HL-60 (cell line): ENCODE measurements around the gene SRSF9.

Source experiments
- DNase-seq, 2 experiments: peaks; one replicate each; pipeline ENCODE4 v3.0.0-alpha.2; 2010 to 2020; ENCODE audit warnings: low read depth in 1 of 2, low spot score in 1 of 2
- H3K27ac ChIP-seq: fragments of 250-450 bp; sonication (Bioruptor Pico); replicated peaks from 2 replicates; pipeline ENCODE4 v1.5.1; 2020; ENCODE audit warnings: mild to moderate bottlenecking, moderate library complexity
- H3K27me3 ChIP-seq: fragments of 250-450 bp; sonication (Bioruptor Pico); 2 replicates; pipeline ENCODE4 v1.5.1; 2021; ENCODE audit warnings: mild to moderate bottlenecking, moderate library complexity; ENCODE audit not compliant: insufficient read depth, poor library complexity, severe bottlenecking
- H3K4me3 ChIP-seq: replicated peaks from 2 replicates; pipeline ENCODE4 v1.5.1; 2011; ENCODE audit warnings: mild to moderate bottlenecking, control low read depth, low read length; ENCODE audit not compliant: insufficient read depth
- GABPA ChIP-seq: IDR thresholded peaks from 2 replicates; pipeline ENCODE4 v1.6.1; 2012; ENCODE audit warnings: low read depth
- POLR2AphosphoS5 ChIP-seq: IDR thresholded peaks from 2 replicates; pipeline ENCODE4 v1.6.1; 2012; ENCODE audit warnings: low read depth
- REST ChIP-seq: IDR thresholded peaks from 2 replicates; pipeline ENCODE4 v1.6.1; 2012; ENCODE audit warnings: low read depth; ENCODE audit not compliant: insufficient replicate concordance
- SPI1 ChIP-seq: IDR thresholded peaks from 2 replicates; pipeline ENCODE4 v1.6.1; 2012; ENCODE audit warnings: low read depth, mild to moderate bottlenecking, borderline replicate concordance
- TF ChIP-seq, protein P1 (sequence below): IDR thresholded peaks from one replicate; pipeline ENCODE4 v1.5.1; 2011; ENCODE audit warnings: low read length, control low read depth, inconsistent platforms; ENCODE audit not compliant: insufficient read depth

The SRSF9 gene

GRCh38 chr12:120472521-120472920 is 3.0 kb upstream of the SRSF9 start:
- Histone ChIP-seq H3K27me3 (no peaks in the 10 kb centered on the region), H3K4me3 (no peak overlapping the region), H3K27ac (no peak overlapping the region)
- no peak for TF ChIP-seq REST
- no peak for TF ChIP-seq SPI1
- TF ChIP-seq, protein P1, sequence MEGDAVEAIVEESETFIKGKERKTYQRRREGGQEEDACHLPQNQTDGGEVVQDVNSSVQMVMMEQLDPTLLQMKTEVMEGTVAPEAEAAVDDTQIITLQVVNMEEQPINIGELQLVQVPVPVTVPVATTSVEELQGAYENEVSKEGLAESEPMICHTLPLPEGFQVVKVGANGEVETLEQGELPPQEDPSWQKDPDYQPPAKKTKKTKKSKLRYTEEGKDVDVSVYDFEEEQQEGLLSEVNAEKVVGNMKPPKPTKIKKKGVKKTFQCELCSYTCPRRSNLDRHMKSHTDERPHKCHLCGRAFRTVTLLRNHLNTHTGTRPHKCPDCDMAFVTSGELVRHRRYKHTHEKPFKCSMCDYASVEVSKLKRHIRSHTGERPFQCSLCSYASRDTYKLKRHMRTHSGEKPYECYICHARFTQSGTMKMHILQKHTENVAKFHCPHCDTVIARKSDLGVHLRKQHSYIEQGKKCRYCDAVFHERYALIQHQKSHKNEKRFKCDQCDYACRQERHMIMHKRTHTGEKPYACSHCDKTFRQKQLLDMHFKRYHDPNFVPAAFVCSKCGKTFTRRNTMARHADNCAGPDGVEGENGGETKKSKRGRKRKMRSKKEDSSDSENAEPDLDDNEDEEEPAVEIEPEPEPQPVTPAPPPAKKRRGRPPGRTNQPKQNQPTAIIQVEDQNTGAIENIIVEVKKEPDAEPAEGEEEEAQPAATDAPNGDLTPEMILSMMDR = no peak
- TF ChIP-seq POLR2AphosphoS5 = no peak
- no peak for TF ChIP-seq GABPA
- no peak for DNase-seq

- TF ChIP-seq SPI1 = no peak
- TF ChIP-seq GABPA = no peak
- no peak for TF ChIP-seq REST
- TF ChIP-seq POLR2AphosphoS5 = no peak
- TF ChIP-seq, protein P1 = no peak
- DNase-seq = peak in 1 of 2 experiments; percentile 10
- H3K4me3 ChIP-seq = peak overlapping the region; percentile 90
- peak overlapping the region; percentile 55 for H3K27ac ChIP-seq
- no peaks in the 10 kb centered on the region for H3K27me3 ChIP-seq
Measured at GRCh38 chr12:120470150-120470784, 719 bp upstream of the SRSF9 start.

GRCh38 chr12:120468821-120469449 is 613 bp downstream of the SRSF9 start:
- peak overlapping the region; percentile 93 for H3K27ac ChIP-seq
- peak in 1 of 2 experiments; percentile 22 for DNase-seq
- H3K4me3 ChIP-seq = peak overlapping the region; percentile 90
- no peaks in the 10 kb centered on the region for H3K27me3 ChIP-seq
- no peak for TF ChIP-seq POLR2AphosphoS5
- no peak for TF ChIP-seq REST
- TF ChIP-seq SPI1 = peak; percentile 60
- no peak for TF ChIP-seq GABPA
- TF ChIP-seq, protein P1 = no peak
